ENCODE results near the gene HBS1L.

The HBS1L gene

DNA sequence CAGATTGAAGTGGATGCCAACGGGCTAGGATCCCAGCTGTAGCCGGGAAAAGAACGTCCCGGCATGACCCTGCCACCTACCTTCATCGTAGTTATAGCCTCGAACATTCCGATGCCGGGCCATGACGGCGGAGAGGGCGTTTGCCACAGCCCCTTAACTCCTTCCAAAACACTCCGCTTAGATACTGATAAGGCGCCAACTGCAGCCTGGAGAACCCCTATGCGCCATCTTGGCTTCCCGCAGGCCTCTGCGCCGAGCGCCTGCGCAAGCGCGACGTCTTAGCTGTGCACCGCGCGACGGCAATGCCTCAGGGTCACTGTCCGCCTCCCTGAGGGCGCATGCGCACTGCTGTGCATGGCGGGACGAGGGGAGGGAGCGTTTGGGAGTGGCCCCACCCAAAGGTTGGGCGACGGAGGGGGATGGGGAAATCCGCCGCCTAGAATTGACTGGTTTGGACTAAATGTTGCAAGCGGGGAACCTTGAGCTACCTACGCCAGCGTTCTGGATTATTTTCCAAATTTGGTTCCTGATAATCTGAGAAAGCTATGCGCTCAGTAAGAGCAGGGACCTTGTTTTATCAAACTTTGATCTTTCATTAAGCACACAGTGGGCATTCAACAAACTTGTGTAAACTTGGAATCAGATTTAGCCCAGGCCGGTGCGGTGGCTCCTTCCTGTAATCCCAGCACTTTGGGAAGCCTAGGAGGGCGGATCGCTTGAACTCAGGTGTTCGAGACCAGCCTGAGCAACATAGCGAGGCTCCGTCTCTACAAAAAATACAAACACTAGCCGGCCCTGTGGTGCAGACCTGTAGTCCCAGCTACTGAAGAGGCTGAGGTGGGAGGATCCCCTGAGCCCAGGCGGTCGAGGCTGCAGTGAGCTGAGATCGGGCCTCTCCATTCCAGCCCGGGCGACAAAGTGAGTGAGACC is at the start of gene HBS1L:
Gene HBS1L (minus strand): TSS at position 254 of the 930 bp plus-strand sequence. CDS start 131 bp downstream, at position 123.
- peak; percentile 86 for DNase-seq

DNA sequence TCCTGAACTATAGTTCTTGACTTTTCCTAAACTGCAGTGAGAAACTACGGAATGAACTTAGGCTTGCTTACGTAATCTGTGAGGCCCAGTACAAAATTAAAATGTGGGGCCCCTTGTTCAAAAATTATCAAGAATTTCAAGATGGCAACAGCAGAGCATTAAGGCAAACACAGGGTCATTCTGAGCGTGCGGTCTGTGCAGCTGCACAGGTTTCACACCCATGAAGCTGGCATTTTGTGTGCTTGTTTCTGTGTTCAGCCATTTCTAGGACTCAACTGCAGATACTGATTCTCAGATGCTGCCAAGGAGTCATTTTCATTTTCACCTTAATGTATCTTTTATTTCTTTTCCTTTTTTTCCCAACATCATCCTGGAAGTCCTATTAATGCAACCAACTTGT is 49.6 kb upstream of the HBS1L start:
- DNase-seq: no peak

DNA sequence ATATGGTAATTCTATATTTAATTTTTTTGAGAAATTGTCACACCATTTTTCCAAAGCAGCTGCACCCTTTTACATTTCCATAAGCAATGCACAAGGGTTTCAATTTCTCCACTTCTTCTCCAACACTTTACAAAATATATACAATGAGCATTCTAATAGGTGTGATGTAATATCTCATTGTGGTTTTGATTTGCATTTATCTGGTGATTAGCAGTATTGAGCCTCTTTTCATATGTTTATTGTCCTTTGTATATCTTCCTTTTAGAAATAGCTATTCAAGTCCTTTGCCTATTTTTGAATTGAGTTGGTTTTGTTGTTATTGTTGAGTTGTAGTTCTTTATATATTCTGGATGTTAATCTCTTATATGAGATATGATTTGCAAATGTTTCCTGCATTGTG is 47.6 kb upstream of the HBS1L start:
- DNase-seq: no peak

DNA sequence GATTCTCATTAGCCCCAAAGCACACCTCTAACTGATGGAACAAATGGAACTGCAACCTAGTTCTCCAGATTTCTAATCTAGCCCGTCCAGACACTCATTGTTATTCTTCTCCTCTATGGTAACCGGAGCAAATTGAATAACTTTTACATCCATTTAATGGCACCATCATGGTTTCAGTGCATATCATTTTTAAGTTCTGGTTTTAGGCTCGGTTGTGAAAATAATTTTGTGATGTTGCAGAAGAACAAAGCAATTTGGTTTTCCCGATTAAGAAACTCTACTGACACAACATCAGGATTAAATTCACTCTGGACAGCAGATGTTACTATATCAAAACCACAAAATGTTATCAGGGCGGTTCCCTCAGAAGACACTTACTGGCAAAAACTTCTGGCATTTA is 42.5 kb upstream of the HBS1L start:
- DNase-seq: no peak

DNA sequence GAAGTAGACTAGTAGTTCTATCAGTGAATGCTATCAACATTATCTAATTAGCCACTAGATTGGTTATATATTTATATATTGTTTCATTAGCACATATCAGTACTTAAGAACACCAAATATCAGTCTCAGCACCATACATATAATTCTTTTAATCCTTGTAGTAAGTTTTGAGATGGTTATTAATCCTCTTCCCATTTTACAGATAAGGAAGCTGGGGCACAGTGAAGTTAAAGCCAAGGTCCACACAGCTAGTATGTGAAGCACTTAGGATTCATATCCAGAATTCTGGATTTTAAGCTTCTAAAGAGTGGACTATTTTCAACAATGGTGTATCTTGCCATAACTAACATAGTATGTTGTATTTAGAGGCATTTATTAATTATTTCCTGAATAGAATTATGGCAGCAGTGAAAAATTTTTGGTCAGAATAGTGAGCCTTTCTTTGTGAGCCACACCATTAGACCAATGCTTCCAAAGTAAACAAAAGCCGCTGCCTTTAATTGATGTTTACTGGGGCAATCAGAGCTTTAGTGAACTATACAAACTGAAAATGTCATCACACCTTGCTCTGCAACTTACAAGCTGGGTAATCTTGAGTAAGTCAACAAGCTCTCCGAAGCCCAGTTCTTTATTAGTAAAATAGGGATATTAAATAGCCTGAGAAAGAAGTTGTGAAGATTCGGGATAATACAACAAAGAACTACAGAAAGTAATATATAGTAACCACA is 41.9 kb upstream of the HBS1L start:
- no peak for DNase-seq

DNA sequence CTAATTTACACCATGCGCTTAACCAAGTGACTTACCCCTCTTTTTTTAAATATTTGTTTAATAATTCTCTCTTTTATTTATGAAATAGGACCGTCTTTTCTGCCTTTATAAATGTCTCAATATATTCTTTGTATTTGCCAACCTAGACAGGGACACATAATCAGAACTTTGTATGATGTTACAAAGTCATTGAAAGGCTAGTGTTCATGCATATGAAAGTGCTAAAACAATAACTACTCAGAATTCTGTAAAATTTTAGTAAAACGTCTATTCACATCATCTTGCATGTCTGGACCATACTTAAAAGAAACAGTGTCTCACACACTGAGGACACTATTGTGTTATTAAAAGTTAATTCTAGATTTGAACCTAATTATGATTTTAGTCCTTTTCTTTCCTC is 41.1 kb upstream of the HBS1L start:
- no peak for DNase-seq

DNA sequence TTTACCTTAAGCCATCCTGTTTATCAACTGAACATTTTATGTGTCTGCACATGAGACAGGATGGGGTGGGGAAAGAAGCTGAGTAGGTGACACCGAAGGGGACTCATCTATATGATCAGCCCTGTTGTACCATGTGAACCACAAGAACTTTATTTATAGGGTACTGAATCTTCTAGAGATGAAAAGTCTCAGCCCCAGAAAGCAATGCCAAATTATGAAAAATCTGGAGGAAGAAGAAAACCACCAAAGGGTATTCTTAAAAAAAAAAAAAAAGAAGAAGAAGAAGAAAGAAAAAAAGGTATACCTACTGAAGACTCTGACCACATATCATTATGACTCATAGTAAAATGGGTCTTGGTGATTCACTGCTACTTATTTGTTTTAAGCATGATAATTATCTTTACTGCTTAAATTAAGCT is 39.8 kb upstream of the HBS1L start:
- no peak for DNase-seq

DNA sequence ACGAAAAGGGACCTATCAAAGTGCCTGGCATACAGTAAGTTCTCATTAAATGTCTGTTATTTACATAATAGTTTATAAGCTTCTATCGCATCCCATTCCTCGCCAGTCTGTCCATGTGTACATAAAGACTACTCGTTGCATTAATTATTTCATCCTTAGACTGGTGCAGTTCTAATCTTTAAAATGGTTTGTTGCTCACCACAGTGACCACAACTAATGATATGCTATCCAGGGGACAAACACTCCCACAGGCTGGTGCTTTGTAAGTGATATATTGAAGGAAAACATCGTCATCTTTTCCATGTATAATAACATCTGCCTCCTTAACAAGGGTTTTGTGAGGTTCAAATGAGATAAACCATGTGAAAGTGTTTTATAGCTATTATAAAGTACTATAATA is 39.0 kb upstream of the HBS1L start:
- no peak for DNase-seq

DNA sequence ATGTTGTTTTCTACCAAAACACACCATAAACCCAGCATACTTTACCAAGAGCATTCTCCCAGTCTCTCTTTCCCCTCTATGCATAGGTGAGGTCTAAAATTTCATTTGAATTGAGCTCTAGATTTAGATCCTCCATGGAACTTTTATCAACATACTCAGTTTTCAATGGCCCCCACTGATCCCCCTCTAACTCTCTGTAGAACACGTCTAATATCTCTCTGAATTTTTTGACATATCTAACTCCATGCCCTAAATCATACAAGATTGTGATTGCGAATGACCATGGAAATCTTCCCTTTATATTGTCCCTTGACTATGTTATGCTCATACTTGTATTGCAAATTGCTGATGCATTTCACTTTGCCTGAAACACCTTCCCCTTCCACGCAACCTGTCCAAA is 38.1 kb upstream of the HBS1L start:
- DNase-seq: no peak

DNA sequence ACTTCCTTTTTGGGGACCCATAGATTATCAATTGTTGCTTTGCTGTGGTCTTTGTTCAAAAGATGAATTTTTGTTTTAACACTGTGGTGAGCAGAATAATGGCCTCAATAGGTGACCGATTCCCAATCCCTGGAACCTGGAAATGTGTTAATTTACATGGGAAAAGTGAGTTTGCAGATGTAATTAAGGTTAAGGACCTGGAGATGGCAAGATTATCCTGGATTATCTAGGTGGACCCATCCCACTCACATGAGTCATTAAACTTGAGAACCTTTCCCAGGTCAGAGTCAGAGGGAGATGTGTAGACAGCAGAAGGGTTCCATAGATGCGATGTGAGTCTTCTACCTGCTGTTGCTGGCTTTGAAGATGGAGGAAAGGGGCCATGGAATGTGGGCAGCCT is 36.2 kb upstream of the HBS1L start:
- DNase-seq: no peak

DNA sequence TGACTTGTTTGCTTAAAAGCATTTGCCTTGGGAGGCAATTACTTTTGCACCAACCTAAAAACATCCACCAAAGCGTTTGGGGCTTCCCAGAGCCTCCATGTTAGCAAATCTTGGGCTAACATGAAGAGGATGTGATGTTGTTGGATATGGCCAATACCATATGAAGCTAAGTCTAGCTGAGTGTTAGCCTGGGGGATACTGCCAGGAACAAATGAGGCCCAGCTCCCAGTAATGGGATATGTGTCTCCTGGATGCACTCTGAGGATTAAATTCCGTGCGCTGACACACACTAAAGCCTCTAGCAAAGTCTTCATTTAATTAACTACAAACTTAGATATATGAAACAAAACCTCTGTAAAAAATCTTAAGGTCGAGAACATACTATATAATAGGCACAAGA is 35.3 kb upstream of the HBS1L start:
- DNase-seq: no peak

DNA sequence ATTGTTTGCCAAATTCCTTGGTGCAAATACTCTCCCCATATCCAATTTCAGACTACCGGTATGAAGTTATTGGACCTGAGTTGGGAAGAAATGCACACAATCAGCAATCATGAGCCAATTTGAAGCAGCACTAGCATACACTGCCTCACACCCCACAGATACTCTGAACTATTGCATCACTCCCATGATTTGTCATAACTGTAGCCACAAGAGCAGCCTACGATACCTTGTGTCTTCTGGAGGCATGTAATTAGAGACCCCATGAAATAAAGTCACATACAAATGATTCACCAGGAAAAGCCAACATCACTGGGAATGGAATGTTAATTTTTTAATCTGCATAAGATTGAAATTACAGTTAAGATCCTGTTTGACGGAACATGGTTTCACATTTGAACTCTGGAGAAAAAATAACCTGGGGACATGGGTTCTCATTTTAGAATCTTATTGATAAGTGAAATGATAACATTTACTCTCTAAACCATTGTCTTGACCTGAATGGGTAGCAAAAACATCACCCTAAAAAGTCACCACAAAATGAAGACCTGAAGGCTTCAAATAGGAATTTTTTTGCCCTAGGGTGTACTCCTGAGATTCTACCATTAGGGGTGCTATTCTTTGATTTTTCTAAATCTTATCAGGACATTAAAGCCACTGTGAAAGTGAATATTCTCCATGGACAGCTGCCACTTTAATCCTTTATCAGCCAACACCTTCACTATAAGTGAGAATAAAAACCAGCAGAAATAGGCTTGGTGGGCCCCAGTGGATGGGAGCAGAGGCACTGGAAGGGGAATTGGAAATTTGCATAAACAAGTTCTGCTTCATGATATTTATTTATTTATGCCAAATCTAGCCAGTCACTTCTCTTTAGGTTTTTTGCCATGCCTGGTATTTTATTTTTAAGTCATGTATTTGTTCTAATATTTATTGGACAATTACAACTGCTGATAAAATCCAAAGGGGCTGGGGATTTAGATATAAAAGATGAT is 34.5 kb upstream of the HBS1L start:
- DNase-seq: peak; percentile 31

DNA sequence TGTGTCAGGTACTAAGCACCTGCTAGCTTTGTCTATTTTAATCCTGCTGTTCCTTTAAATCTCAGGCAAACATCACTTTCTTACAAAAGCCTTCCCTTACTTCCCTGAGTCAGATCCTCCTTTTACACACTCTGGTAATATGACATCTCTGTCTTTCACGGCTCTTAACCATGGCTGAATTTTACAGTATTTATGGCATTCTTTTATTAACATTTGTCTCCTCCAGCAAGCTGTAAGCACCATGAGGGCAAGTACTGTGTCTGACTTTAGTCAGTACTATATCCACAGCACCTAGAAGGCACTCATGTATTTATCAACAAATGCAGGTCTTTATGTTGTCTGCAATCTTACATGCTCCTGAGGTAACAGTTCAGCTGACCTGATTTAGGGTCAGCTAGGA is 33.7 kb upstream of the HBS1L start:
- no peak for DNase-seq

DNA sequence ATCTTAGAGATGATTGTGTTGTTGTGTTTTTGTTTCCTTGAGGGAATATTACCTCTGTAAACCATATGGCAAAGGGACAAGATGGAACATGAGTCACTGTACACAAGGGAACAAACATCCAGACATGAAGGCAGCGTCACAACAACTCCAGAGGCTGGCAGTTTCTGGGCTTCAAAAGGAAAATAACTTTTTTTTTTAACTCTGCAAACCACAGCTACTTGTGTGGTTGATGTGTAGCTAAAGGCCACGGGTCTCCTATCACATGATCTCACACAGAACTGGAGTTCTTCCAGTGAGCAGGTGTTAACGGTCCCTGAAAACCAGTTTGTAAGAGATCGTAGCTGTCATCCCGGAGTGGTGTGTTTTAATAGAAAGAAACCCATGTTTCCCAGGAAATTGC is 33.2 kb upstream of the HBS1L start:
- no peak for DNase-seq

DNA sequence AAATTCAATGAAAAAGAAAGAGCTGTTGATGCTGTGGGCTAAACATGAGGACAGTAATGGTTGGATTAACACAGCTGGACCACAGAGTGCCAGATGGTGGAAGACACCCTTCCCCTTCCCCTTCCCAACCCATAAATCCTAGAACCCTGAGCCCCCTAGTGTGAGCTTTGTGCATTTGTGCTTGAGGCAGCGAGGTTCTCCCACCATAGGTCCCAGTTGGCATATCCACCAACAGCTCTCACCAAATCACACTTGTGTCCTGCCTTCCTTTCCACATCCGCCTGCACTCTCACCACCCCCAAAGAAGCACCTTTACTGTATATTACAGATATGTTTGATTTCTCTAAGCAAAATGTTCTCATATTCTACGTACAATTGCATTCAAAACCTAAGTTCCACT is 32.8 kb upstream of the HBS1L start:
- DNase-seq: no peak

DNA sequence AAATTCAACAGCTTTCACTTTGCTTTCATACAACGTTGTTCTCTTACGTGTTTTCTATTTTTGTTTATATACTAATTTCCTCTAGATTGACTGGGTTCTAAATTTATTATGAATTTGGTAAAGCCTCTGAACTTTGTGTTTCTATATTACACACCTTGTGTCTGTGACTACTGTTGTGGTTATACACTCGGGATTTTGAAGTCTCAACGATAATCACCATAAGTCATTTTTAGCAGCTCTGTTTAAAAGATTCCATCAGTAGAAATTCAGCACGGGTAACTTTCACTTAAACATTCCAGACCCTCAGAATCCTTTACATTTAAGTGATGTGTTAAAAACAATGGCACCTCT is 31.8 kb upstream of the HBS1L start:
- no peak for DNase-seq

DNA sequence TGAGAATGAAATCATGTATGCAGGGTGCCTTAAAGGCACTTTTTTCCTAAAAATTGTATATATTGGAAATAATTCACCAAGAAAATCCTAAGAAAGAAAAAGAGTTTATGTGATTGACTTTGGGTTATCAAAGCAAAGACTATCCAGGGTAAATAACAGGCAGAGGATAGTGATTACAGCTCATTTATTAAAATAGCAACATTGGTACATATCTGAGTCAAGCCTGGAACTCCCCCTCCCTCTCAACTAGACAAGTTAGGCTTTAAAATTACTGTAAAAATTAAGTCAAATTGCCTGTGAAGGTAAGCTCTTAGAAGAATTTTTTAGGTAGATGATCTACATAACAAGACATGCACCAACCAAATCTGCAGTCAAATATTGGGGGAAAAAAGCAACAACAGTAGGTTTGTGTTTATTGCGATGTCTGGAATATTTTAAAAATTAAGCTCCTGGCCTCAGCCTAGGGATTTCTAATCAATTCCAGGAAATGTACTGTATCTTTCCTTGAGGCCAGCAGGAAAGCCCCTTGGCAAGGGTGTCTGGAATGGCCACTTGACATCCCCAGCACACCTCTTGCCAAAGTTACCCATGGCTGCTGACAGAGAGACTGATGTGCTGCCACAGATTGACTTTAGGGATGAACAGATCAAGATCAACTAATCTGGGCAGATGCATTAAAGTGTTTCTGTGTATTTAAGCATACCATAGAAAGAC is 31.2 kb upstream of the HBS1L start:
- DNase-seq: no peak

DNA sequence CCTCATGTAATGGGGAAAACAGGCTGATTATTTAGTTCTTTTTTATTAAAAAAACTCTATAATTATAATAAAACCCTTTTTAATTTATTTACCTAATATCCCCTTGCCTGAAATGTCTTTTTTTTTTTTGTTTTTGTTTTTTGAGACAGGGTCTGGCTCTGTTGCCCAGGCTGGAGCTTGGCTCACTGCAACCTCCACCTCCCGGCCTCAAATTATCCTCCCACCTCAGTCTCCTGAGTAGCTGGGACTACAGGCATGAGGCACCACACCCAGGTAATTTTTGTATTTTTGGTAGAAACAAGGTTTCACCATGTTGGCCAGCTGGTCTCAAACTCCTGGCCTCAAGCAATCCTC is 30.3 kb upstream of the HBS1L start:
- no peak for DNase-seq

DNA sequence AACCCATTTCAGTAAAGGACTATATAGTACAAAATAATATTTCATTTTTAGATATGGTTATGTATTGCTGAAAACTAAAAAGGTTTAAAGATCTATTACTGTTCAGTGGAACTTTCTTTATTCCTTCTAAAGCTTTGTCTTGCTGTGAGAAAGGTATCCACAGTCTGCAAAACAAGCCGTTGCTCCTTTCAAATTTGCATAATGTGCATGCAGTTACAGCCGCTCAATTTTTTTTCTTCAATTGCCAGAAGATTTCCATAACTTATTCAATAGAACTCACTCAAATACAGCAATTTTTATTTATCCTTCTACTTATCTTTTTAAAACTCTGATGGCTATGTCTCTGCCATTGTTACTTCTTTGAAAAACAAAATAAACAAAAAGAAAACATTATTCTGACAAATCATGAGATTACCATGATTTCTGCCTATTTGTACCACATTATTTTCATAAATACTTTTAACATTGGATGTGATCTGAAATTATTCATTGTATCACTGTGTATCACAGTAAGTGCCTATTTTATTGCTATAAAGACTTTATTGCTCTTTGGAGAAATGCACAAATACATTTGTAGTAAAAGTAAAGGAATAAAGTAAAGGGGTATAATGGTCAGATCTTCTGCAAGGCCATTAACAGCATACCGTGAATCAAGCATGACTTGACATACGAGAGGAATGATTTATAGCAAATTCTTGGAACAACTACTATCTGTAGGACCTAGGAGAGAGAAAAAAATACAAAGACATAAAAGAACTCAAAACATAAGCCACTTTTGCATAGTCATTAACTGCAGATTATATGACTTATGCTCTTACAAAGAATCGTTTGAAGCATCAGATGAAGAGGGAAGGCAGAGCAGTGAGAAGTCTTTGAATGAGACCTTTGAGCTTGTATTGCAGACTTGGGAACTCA is 29.6 kb upstream of the HBS1L start:
- DNase-seq: no peak

DNA sequence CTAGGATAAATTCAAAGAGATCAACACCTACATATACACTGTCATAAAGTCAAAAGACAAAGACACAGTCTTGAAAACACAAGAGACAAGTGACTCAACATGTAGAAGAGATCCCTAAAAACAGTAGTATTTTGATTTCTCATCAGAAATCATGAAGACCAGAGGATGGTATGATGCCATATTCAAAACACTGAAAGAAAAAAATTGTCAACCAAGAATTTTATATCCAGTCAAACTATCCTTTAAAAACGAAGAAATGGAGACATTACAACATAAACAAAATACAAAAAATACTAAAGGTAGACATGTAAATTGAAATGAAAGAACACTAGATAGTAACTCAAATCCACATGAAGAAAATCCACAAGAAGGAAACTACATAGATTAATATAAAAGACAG is 27.3 kb upstream of the HBS1L start:
- no peak for DNase-seq

DNA sequence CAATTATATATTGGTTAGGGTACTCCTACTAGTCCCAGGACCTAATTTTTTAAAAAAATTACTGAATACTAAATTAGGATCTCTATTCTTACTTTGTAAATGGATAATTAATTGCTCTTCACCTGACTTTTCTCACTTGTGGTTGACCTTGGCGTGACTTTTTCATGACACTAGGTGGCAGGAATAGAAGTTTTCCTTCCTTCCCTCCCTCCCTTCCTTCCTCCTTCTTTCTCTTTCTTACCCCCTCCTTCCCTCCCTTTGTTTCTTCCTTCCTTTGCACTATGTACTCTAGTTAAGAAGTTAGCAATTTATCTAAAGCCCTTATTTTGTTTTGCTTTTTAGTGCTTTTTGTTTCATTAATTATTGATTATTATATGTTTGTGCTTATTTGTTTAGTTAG is 20.4 kb upstream of the HBS1L start:
- no peak for DNase-seq

Data from amniotic stem cell (primary cell).